ENCODE measurements around the gene OR6K2.

Gene OR6K2

GRCh38 chr1:158700552-158700951 lies at the start of gene OR6K2:
TSS of gene OR6K2 (minus strand) at chr1:158700652. CDS start at chr1:158700652, 0 bp downstream.
- no peak for TF ChIP-seq CTCF (IDR thresholded peaks at IDR 0.05; ENCODE audit: low read depth, low read length)
- DNase-seq (ENCODE audit: extremely low read depth, low read depth), result no peak

DNA sequence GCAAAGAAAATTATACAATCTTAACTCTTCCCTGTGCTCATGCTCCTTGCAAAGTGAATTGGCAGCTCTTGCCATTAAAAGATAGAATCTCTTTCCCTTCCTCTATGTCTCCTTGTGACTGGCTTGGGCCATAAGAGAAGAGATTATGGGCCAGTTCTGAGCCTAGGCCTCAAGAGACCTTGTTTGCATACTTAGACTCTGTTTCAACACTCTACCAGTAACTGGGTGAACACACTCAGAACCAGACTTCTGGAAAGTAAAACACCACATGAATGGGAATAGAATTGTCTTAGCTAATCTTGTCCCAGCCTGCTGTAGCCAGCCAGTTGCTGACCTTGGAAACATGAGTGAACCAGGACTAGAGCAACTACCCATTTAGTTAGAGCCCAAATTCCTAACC lies 35.4 kb upstream of the OR6K2 start:
- no peak for TF ChIP-seq CTCF (IDR thresholded peaks at IDR 0.05; ENCODE audit: low read depth, low read length)
- no peak for DNase-seq (ENCODE audit: extremely low read depth, low read depth)

GRCh38 chr1:158732524-158732923 lies 32.1 kb upstream of the OR6K2 start:
- no peak for TF ChIP-seq CTCF (IDR thresholded peaks at IDR 0.05; ENCODE audit: low read depth, low read length)
- no peak for DNase-seq (ENCODE audit: extremely low read depth, low read depth)

- DNase-seq (ENCODE audit: extremely low read depth, low read depth), result no peak
- TF ChIP-seq CTCF (IDR thresholded peaks at IDR 0.05; ENCODE audit: low read depth, low read length), result no peak
Measured at GRCh38 chr1:158731707-158732106, 31.3 kb upstream of the OR6K2 start.

- no peak for DNase-seq (ENCODE audit: extremely low read depth, low read depth)
- TF ChIP-seq CTCF (IDR thresholded peaks at IDR 0.05; ENCODE audit: low read depth, low read length), result no peak
Measured at GRCh38 chr1:158730453-158730852, 30.0 kb upstream of the OR6K2 start.

GRCh38 chr1:158728510-158729225 lies 28.2 kb upstream of the OR6K2 start:
- TF ChIP-seq CTCF (IDR thresholded peaks at IDR 0.05; ENCODE audit: low read depth, low read length), result no peak
- no peak for DNase-seq (ENCODE audit: extremely low read depth, low read depth)

DNA sequence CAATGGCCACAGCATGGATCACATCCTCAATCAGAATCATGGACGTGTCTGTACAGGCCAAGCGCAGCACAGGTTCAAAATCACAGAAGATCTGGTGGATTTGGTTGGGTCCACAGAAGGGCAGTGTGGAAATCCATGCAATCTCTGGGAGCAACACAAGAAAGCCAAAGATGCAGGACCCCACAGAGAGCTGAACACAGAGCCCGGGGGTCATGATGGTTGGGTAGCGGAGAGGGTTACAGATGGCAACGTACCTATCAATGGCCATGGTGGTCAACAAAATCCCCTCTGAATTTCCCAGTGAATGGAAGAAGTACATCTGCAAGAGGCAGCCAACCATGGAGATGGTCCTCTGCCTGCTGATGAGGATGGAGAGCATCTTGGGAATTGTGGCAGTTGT lies 24.0 kb upstream of the OR6K2 start:
- TF ChIP-seq CTCF (IDR thresholded peaks at IDR 0.05; ENCODE audit: low read depth, low read length), result no peak
- no peak for DNase-seq (ENCODE audit: extremely low read depth, low read depth)
